WI38 (cell line): ENCODE measurements around the gene SLC3A2.
"Not testable (repeated sequence)": the region's sequence is repeated elsewhere in the genome, so short reads cannot be mapped to it uniquely, and the experiment has no call there.

ENCODE experiments used
- H3K4me3 ChIP-seq: 2 replicates; pipeline ENCODE4 v1.5.1; 2011; ENCODE audit warnings: low read depth, mild to moderate bottlenecking, control low read depth, low read length
- TF ChIP-seq, protein P1 (sequence below): IDR thresholded peaks from 2 replicates; pipeline ENCODE4 v1.5.1; 2012; ENCODE audit warnings: low read depth, mild to moderate bottlenecking, control low read depth, low read length

Gene SLC3A2

DNA sequence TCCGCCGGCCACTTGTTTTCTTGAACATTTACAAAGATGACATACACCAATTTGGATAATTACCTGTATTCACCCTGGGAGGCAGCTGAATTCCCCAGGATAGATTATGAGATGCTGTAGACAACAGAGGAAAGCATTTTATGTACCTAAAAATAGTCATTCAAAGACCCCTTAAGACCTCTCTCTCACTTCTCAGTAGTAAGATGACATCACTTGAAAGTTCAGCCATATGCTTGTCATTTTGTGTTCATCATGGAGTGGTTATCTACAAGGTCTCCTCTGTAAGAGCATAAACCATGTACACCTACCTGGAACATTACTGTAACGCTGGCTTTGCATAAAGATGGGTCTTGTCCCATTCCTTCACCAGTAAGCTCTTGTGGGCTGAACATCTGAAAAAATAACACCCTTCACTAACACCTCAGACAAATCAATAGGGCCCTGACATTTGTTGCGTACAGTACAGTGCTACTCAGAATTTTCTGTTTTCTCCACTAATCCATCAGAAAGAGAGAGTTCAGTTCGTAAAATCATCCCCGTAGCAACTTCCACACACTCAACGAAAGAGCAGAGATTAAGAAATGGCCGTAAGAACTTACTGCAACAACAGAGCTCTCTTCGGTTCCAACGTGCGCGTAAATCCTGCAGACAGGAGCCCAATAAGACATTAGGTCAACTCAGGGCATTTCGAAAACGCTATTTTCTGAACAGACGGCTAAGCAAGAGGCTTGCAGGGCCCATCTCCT is 25.7 kb upstream of the SLC3A2 start:
- TF ChIP-seq, protein P1, sequence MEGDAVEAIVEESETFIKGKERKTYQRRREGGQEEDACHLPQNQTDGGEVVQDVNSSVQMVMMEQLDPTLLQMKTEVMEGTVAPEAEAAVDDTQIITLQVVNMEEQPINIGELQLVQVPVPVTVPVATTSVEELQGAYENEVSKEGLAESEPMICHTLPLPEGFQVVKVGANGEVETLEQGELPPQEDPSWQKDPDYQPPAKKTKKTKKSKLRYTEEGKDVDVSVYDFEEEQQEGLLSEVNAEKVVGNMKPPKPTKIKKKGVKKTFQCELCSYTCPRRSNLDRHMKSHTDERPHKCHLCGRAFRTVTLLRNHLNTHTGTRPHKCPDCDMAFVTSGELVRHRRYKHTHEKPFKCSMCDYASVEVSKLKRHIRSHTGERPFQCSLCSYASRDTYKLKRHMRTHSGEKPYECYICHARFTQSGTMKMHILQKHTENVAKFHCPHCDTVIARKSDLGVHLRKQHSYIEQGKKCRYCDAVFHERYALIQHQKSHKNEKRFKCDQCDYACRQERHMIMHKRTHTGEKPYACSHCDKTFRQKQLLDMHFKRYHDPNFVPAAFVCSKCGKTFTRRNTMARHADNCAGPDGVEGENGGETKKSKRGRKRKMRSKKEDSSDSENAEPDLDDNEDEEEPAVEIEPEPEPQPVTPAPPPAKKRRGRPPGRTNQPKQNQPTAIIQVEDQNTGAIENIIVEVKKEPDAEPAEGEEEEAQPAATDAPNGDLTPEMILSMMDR: no peak
- peak overlapping the region; percentile 70 for H3K4me3 ChIP-seq

DNA sequence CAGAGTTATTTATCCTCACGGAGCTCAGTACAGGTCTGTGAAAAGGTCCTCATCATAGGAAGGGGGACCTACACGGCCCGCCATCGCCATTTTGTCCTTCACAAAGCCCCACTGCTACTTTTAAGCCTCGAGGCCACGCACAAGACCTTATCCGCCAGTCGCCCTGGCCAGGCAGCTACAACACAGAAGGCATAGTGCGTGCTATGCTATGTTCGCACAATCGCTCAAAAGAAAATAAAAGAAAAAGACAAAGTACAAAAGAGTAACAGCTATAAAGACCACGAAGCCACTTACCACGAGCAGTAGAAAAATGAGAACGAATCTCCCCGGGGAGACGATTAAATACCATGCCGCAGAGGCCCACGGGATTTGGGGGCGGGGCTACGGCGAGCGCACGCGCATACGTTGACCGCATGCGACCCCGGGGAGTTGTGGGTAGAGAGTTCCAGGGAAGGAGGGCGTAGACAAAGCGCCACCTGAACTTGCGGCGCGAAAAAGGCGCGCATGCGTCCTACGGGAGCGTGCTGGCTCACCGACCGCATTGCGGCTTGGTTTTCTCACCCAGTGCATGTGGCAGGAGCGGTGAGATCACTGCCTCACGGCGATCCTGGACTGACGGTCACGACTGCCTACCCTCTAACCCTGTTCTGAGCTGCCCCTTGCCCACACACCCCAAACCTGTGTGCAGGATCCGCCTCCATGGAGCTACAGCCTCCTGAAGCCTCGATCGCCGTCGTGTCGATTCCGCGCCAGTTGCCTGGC is 24.9 kb upstream of the SLC3A2 start:
- H3K4me3 ChIP-seq: peak overlapping the region; percentile 70
- TF ChIP-seq, protein P1: no peak

DNA sequence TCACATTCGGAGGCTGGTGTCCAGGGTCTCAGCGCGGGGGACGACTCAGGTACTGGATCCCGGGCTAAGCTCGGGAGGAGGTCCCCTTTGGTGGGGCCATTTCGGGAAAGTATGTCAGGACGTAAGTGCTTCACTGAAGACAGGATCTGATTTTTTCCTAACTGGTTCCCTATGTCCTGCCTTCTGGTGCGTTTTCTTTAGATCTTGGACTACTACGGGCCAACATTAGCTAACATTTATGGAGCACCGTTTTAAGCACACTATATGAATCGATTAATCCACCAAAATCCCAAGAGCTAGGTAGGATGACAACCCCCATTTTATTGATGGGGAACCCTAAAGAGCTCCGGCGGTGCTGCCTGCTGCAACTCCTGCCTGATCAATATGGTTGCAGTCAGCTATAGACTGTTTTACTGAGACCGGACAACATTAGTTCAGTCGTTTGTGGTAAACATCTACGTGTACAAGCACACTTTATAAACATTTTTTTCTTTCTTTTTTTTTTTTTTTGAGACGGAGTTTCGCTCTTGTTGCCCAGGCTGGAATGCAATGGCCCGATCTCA is 24.3 kb upstream of the SLC3A2 start:
- TF ChIP-seq, protein P1: no peak

DNA sequence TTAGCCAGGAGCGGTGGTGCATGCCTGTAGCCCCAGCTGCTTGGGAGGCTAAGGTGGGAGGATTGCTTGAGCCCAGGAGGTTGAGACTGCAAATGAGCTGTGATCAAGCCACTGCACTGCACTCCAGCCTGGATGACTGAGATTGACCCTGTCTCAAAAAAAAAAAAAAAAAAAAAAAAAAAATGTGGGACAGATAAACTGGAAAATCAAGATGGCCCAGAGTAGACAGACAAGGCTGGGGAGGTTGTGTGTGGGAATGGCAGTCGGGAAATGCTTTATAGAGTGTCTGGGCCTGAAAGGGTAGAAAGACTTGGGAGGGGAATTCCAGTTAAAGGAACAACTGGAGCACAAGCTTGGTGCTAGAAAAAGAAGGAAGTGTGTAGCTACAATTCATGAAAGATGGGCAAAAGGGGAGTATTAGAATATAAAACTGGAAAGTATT is 23.1 kb upstream of the SLC3A2 start:
- TF ChIP-seq, protein P1: no peak

More for the DNA sequence above, 24.3 kb upstream of the SLC3A2 start:
- H3K4me3 ChIP-seq: peak overlapping the region; percentile 70

DNA sequence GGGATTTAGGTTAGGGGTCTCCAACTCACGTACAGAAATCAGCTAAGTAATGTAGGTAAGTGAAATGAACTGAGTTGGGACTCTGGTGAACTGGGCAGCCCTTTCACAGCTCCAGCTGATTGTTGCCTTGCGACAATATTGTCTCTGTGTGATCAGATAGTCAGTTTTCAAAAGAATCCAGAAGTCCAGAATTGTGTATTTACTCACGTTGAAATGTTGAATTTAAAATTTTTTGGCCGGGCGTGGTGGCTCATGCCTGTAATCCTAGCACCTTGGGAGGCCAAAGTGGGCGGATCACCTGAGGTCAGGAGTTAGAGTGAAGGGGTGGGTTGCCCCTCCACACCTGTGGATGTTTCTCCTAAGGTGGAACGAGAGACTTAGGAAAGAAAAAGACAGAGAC is 22.5 kb upstream of the SLC3A2 start:
- H3K4me3 ChIP-seq: no peak overlapping the region
- TF ChIP-seq, protein P1: no peak

More for the DNA sequence above, 23.1 kb upstream of the SLC3A2 start:
- no peak overlapping the region for H3K4me3 ChIP-seq

DNA sequence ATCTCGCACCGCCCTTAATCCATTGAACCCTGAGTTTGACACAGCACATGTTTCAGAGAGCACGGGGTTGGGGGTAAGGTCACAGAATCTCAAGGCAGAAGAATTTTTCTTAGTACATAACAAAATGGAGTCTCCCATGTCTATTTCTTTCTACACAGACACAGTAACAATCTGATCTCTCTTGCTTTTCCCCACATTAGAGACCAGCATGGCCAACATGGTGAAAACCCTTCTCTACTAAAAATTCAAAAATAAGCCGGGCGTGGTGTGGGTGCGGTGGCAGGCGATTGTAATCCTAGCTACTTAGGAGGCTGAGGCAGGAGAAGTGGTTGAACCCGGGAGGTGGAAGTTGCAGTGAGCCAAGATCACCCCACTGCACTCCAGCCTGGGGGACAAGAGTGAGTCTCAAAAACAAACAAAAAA is 21.4 kb upstream of the SLC3A2 start:
- H3K4me3 ChIP-seq: not testable (repeated sequence)

DNA sequence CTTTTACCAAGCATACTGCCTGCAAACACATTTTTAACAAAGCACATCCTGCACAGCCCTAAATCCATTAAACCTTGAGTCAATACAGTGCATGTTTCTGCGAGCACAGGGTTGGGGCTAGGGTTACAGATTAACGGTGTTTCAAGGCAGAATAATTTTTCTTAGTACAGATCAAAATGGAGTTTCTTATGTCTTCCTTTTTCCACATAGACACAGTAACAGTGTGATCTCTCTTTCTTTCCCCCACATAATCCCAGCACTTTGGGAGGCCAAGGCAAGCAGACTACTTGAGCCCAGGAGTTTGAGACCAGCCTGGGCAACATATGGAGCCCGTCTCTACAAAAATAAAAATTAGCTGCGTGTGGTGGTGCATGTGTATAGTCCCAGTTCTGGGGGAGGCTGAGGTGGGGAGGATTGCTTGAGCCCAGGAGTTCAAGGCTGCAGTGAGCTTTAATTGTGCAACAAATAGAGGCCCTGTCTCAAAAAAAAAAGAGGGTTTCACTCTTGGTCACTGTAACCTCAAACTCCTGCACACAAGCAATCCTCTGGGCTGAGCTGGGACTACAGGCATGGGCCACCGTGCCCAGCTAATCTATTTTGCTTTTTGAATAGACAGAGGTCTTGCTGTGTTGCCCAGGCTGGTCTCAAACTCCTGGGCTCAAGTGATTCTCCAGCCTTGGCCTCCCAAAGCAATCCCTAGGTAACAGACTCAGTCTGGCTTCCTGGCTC is 19.7 kb upstream of the SLC3A2 start:
- TF ChIP-seq, protein P1: no peak
- H3K4me3 ChIP-seq: no peak overlapping the region

DNA sequence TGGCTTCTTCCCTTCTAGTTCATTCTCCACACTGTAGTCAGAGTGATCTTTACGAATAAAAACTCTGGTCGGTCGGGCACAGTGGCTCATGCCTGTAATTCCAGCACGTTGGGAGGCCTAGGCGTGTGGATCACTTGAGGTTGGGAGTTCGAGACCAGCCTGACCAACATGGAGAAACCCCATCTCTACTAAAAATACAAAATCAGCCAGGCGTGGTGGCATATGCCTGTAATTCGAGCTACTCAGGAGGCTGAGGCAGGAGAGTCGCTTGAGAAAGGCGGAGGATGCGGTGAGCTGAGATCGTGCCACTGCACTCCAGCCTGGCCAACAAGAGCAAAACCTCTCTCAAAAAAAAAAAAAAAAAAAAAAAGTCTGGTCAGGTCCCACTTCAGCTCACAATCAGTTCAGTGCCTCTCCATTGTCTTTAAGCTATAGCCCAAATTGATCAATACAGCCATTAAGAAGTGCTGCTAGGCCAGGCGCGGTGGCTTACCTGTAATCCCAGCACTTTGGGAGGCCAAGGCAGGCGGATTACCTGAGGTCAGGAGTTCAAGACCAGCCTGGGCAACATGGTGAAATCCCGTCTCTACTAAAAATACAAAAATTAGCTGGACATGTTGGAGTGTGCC is 19.0 kb upstream of the SLC3A2 start:
- H3K4me3 ChIP-seq: not testable (repeated sequence)
